Prostate gland (tissue), 2 donors: Measurements from ENCODE around the gene CTTN.

Experiments used
- CTCF ChIP-seq, 4 experiments: fragments of 200-600 bp in 2 of 4; fragments of 450-650 bp in 2 of 4; sonication (generic) in 2 of 4; IDR thresholded peaks; 1 replicate in 3 of 4; 2 replicates in 1 of 4; pipeline ENCODE4 v1.5.1; 2016 to 2019; ENCODE audit warnings: antibody characterized with exemption in 4 of 4, mild to moderate bottlenecking in 2 of 4, moderate library complexity in 2 of 4
- POLR2A ChIP-seq: fragments of 450-650 bp; IDR thresholded peaks from one replicate; pipeline ENCODE4 v1.6.1; 2016; ENCODE audit warnings: antibody characterized with exemption, mild to moderate bottlenecking

- TF ChIP-seq CTCF (IDR thresholded peaks at IDR 0.05) (no peak), POLR2A (no peak)
Observed at GRCh38 chr11:70458736-70459135, 60.4 kb downstream of the CTTN start.
